H9 (cell line): ENCODE data around the gene ZDHHC11. TPM values are rescaled to one million over a fixed set of nuclear protein-coding genes. Genes with fewer than 3 reads are reported as not detected.

Experiments
- DNase-seq: peaks from one replicate; pipeline ENCODE4 v3.0.0-alpha.2; 2017
- H2AFZ ChIP-seq: one replicate; pipeline ENCODE4 v1.6.1; 2013; ENCODE audit warnings: mild to moderate bottlenecking, low read length, control low read depth, moderate library complexity
- H2AK5ac ChIP-seq: 2 replicates; pipeline ENCODE4 v1.6.1; 2013; ENCODE audit warnings: low read length, control low read depth, mixed read lengths; ENCODE audit not compliant: insufficient read length
- H2BK120ac ChIP-seq: one replicate; pipeline ENCODE4 v1.6.1; 2013; ENCODE audit warnings: low read depth, mild to moderate bottlenecking, low read length, control low read depth, inconsistent platforms; ENCODE audit not compliant: poor library complexity, severe bottlenecking
- H2BK12ac ChIP-seq: 2 replicates; pipeline ENCODE4 v1.6.1; 2013; ENCODE audit warnings: low read length, control low read depth, mixed read lengths, low read depth; ENCODE audit not compliant: insufficient read length
- H2BK15ac ChIP-seq: 2 replicates; pipeline ENCODE4 v1.6.1; 2013; ENCODE audit warnings: low read depth, low read length, control low read depth
- H2BK20ac ChIP-seq: one replicate; pipeline ENCODE4 v1.6.1; 2013; ENCODE audit warnings: low read depth, mild to moderate bottlenecking, low read length, control low read depth, inconsistent platforms; ENCODE audit not compliant: poor library complexity, severe bottlenecking
- H2BK5ac ChIP-seq: 2 replicates; pipeline ENCODE4 v1.6.1; 2013; ENCODE audit warnings: low read length, control low read depth, mixed read lengths; ENCODE audit not compliant: insufficient read length
- H3K14ac ChIP-seq: 2 replicates; pipeline ENCODE4 v1.6.1; 2013; ENCODE audit warnings: low read length, control low read depth; ENCODE audit not compliant: insufficient read depth
- H3K18ac ChIP-seq: 2 replicates; pipeline ENCODE4 v1.6.1; 2013; ENCODE audit warnings: low read depth, mild to moderate bottlenecking, mixed read lengths, low read length, control low read depth; ENCODE audit not compliant: insufficient read length
- H3K23ac ChIP-seq: 2 replicates; pipeline ENCODE4 v1.6.1; 2013; ENCODE audit warnings: low read length, control low read depth, mixed read lengths, low read depth; ENCODE audit not compliant: insufficient read length
- H3K23me2 ChIP-seq: 2 replicates; pipeline ENCODE4 v1.6.1; 2013; ENCODE audit warnings: low read depth, mild to moderate bottlenecking, mixed read lengths, low read length, control low read depth; ENCODE audit not compliant: insufficient read length, poor library complexity, severe bottlenecking
- H3K27ac ChIP-seq: 2 replicates; pipeline ENCODE4 v1.5.1; 2013; ENCODE audit warnings: low read length, control low read depth, mixed read lengths, low read depth; ENCODE audit not compliant: insufficient read length
- H3K27me3 ChIP-seq: 2 replicates; pipeline ENCODE4 v1.6.1; 2013; ENCODE audit warnings: low read length, control low read depth, inconsistent platforms; ENCODE audit not compliant: insufficient read depth
- H3K4ac ChIP-seq: 2 replicates; pipeline ENCODE4 v1.6.1; 2013; ENCODE audit warnings: low read depth, mild to moderate bottlenecking, control low read depth, inconsistent platforms, low read length, moderate library complexity
- H3K4me1 ChIP-seq: 2 replicates; pipeline ENCODE4 v1.6.1; 2013; ENCODE audit warnings: low read length, control low read depth, inconsistent platforms; ENCODE audit not compliant: insufficient read depth
- H3K4me2 ChIP-seq: 2 replicates; pipeline ENCODE4 v1.6.1; 2013; ENCODE audit warnings: low read length, control low read depth, mixed read lengths; ENCODE audit not compliant: insufficient read length, insufficient read depth
- H3K56ac ChIP-seq: 2 replicates; pipeline ENCODE4 v1.6.1; 2013; ENCODE audit warnings: low read depth, mild to moderate bottlenecking, mixed read lengths, low read length, control low read depth; ENCODE audit not compliant: insufficient read length
- H3K79me1 ChIP-seq: 2 replicates; pipeline ENCODE4 v1.6.1; 2013; ENCODE audit warnings: low read depth, mild to moderate bottlenecking, moderate library complexity, low read length, control low read depth, inconsistent platforms; ENCODE audit not compliant: insufficient read depth, poor library complexity, severe bottlenecking
- H3K79me2 ChIP-seq: 2 replicates; pipeline ENCODE4 v1.6.1; 2013; ENCODE audit warnings: low read length, control low read depth, inconsistent platforms; ENCODE audit not compliant: insufficient read depth
- H3K9ac ChIP-seq: 2 replicates; pipeline ENCODE4 v1.6.1; 2013; ENCODE audit warnings: low read length, control low read depth, mixed read lengths; ENCODE audit not compliant: insufficient read length; ENCODE audit errors: extremely low read depth
- H3K9me3 ChIP-seq: one replicate; pipeline ENCODE4 v1.6.1; 2013; ENCODE audit warnings: low read depth, low read length, inconsistent platforms; ENCODE audit not compliant: control insufficient read depth
- H3T11ph ChIP-seq: one replicate; pipeline ENCODE4 v1.6.1; 2013; ENCODE audit warnings: mild to moderate bottlenecking, low read length, control low read depth, inconsistent platforms
- H4K20me1 ChIP-seq: one replicate; pipeline ENCODE4 v1.6.1; 2013; ENCODE audit not compliant: control insufficient read depth, insufficient read length, insufficient read depth
- H4K5ac ChIP-seq: 2 replicates; pipeline ENCODE4 v1.6.1; 2013; ENCODE audit warnings: low read depth, mild to moderate bottlenecking, mixed read lengths, low read length, control low read depth; ENCODE audit not compliant: insufficient read length
- H4K8ac ChIP-seq: replicated peaks from 2 replicates; pipeline ENCODE4 v1.6.1; 2013; ENCODE audit warnings: low read length, control low read depth, mixed read lengths, low read depth; ENCODE audit not compliant: insufficient read length
- H4K91ac ChIP-seq: 2 replicates; pipeline ENCODE4 v1.6.1; 2013; ENCODE audit warnings: low read depth, mild to moderate bottlenecking, moderate library complexity, mixed read lengths, low read length, control low read depth; ENCODE audit not compliant: insufficient read length
- H3K27ac Mint-ChIP-seq, 3 experiments: 2 replicates in 2 of 3; 3 replicates in 1 of 3; pipeline ENCODE4 v1.8.0; 2020 to 2021; ENCODE audit warnings: mixed read lengths in 3 of 3, mild to moderate bottlenecking in 1 of 3, moderate library complexity in 1 of 3
- H3K27me3 Mint-ChIP-seq: 2 replicates; pipeline ENCODE4 v1.8.0; 2021; ENCODE audit warnings: low read depth, mild to moderate bottlenecking, moderate library complexity, mixed read lengths
- H3K36me3 Mint-ChIP-seq, 3 experiments: 2 replicates in 2 of 3; 3 replicates in 1 of 3; pipeline ENCODE4 v1.8.0; 2020 to 2021; ENCODE audit warnings: low read depth in 3 of 3, mixed read lengths in 3 of 3; ENCODE audit not compliant: insufficient read depth in 1 of 3
- H3K4me1 Mint-ChIP-seq, 2 experiments: 2 replicates each; pipeline ENCODE4 v1.8.0; 2020; ENCODE audit warnings: mixed read lengths in 2 of 2
- H3K4me3 Mint-ChIP-seq, 2 experiments: 2 replicates in 1 of 2; 3 replicates in 1 of 2; pipeline ENCODE4 v1.8.0; 2020 to 2021; ENCODE audit warnings: mild to moderate bottlenecking in 2 of 2, mixed read lengths in 2 of 2, moderate library complexity in 1 of 2
- H3K9me3 Mint-ChIP-seq, 2 experiments: 2 replicates in 1 of 2; 3 replicates in 1 of 2; pipeline ENCODE4 v1.8.0; 2020; ENCODE audit warnings: mild to moderate bottlenecking in 2 of 2, mixed read lengths in 2 of 2, moderate library complexity in 1 of 2
- WGBS: extraction: QIAGEN DNeasy Blood & Tissue Kit; methylation state at CpG from one replicate; pipeline ENCODE4 v1.1.7; 2013; ENCODE audit warnings: missing lambda C conversion rate, low lambda C conversion rate, mixed read lengths; ENCODE audit not compliant: insufficient read length; ENCODE audit errors: extremely low coverage; 5-methylcytosine and 5-hydroxymethylcytosine counted together
- total RNA-seq: library from RNA; stranded (reverse); gene quantifications from 2 replicates; pipeline ENCODE4 v1.2.1, GENCODE V29; 2021
- TF ChIP-seq, protein P1 (sequence below): fragments of 200-600 bp; sonication (generic); conservative IDR thresholded peaks from 3 replicates; pipeline ENCODE4 v1.8.0; 2021; ENCODE audit warnings: antibody characterized with exemption, mild to moderate bottlenecking

ZDHHC11 gene
- total RNA-seq, 1 experiment from 2014 or later = 37.6 TPM

DNA sequence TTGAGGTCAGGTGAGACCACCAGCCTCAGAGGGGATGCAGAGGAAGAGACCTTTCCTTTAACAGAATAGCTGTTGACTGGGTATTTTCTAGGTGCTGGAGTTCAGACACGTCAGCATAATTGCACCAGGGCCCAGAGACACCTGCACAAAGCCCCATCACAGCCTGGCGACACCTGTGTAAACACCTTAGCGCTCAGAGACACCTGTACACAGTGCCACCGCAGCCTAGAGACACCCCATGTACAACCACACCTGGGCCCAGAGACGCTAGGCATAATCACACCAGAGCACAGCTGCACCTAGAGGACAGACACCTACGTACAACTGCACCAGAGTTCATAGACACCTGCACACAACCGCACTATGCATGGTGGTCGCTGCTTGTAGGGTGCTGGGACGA is 42.9 kb upstream of the ZDHHC11 start:
- peaks cover 6% of the 10 kb centered on the region for H3K79me1 ChIP-seq
- H3K79me2 ChIP-seq = peaks cover 12% of the 10 kb centered on the region; the same call in 1 of the 2 replicates
- H3K27me3 Mint-ChIP-seq = no peaks in the 10 kb centered on the region
- no peak overlapping the region for H3K56ac ChIP-seq
- no peak overlapping the region for H4K5ac ChIP-seq
- no peaks in the 10 kb centered on the region for H3K4me1 ChIP-seq
- no peaks in the 10 kb centered on the region for H3K9me3 Mint-ChIP-seq
- H4K20me1 ChIP-seq = no peaks in the 10 kb centered on the region
- H2AFZ ChIP-seq = no peak overlapping the region
- no peak overlapping the region for H4K8ac ChIP-seq
- no peak overlapping the region for H3T11ph ChIP-seq
- no peak overlapping the region for H3K23ac ChIP-seq
- peak overlapping the region; percentile 80 for H3K9ac ChIP-seq
- TF ChIP-seq, protein P1, sequence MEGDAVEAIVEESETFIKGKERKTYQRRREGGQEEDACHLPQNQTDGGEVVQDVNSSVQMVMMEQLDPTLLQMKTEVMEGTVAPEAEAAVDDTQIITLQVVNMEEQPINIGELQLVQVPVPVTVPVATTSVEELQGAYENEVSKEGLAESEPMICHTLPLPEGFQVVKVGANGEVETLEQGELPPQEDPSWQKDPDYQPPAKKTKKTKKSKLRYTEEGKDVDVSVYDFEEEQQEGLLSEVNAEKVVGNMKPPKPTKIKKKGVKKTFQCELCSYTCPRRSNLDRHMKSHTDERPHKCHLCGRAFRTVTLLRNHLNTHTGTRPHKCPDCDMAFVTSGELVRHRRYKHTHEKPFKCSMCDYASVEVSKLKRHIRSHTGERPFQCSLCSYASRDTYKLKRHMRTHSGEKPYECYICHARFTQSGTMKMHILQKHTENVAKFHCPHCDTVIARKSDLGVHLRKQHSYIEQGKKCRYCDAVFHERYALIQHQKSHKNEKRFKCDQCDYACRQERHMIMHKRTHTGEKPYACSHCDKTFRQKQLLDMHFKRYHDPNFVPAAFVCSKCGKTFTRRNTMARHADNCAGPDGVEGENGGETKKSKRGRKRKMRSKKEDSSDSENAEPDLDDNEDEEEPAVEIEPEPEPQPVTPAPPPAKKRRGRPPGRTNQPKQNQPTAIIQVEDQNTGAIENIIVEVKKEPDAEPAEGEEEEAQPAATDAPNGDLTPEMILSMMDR = no peak
- peaks cover 43 to 67% (median 57%) of the 10 kb centered on the region in 3 experiments for H3K36me3 Mint-ChIP-seq
- H3K14ac ChIP-seq = no peak overlapping the region
- peaks cover 16 to 18% of the 10 kb centered on the region in 2 experiments for H3K4me1 Mint-ChIP-seq
- peak overlapping the region; percentile 92 for H3K4me3 Mint-ChIP-seq
- no peaks in the 10 kb centered on the region for H3K27me3 ChIP-seq
- no peak overlapping the region for H2BK120ac ChIP-seq
- no peak overlapping the region for H2BK20ac ChIP-seq
- WGBS = no CpG with 5 or more reads among the region's 9 CpGs
- no peaks in the 10 kb centered on the region for H3K9me3 ChIP-seq
- H4K91ac ChIP-seq = no peak overlapping the region
- H3K18ac ChIP-seq = no peak overlapping the region
- peaks cover 10% of the 10 kb centered on the region for H3K23me2 ChIP-seq
- H2AK5ac ChIP-seq = no peak overlapping the region
- no peak for DNase-seq
- H3K4me2 ChIP-seq = peak overlapping the region; percentile 82
- no peak overlapping the region for H3K4ac ChIP-seq
- H2BK15ac ChIP-seq = no peak overlapping the region
- H2BK12ac ChIP-seq = no peak overlapping the region
- no peak overlapping the region for H3K27ac ChIP-seq
- no peak overlapping the region for H2BK5ac ChIP-seq
- H3K27ac Mint-ChIP-seq = no peak overlapping the region
